K562 (cell line): ENCODE measurements around the gene PFKP. TPM values are rescaled to one million over a fixed set of nuclear protein-coding genes. Genes with fewer than 3 reads are reported as not detected.

Experiments used
- BACH1 ChIP-seq: fragments of 200-800 bp; sonication (Bioruptor generic); IDR thresholded peaks from 2 replicates; pipeline ENCODE4 v1.6.1; 2016; ENCODE audit warnings: missing genetic modification characterization, missing compliant biosample characterization
- DPF2 ChIP-seq: fragments of 450-650 bp; IDR thresholded peaks from 2 replicates; pipeline ENCODE4 v1.6.1; 2016
- FOS ChIP-seq: IDR thresholded peaks from 3 replicates; pipeline ENCODE4 v1.6.1; 2011; ENCODE audit not compliant: insufficient read length; ENCODE audit errors: extremely low read depth
- GTF2E2 ChIP-seq: fragments of 200-800 bp; sonication (Bioruptor generic); IDR thresholded peaks from 2 replicates; pipeline ENCODE4 v1.6.1; 2016; ENCODE audit warnings: missing genetic modification characterization, missing compliant biosample characterization
- KAT7 ChIP-seq: sonication (generic); formaldehyde crosslinking; IDR thresholded peaks from 2 replicates; pipeline ENCODE4 v1.8.0; 2022; ENCODE audit warnings: missing genetic modification reagents, mild to moderate bottlenecking, borderline replicate concordance
- L3MBTL2 ChIP-seq: fragments of 450-650 bp; IDR thresholded peaks from 2 replicates; pipeline ENCODE4 v1.6.1; 2016; ENCODE audit warnings: mild to moderate bottlenecking, moderate library complexity
- NBN ChIP-seq: fragments of 450-650 bp; IDR thresholded peaks from 2 replicates; pipeline ENCODE4 v1.6.1; 2016; ENCODE audit warnings: low read depth, mild to moderate bottlenecking
- NRF1 ChIP-seq, 2 experiments: fragments of 450-650 bp; IDR thresholded peaks in 1 of 2; conservative IDR thresholded peaks in 1 of 2; 2 replicates each; pipeline ENCODE4 v1.6.1; 2014; ENCODE audit warnings: mild to moderate bottlenecking in 2 of 2
- PHF21A ChIP-seq: fragments of 450-650 bp; IDR thresholded peaks from 2 replicates; pipeline ENCODE4 v1.6.1; 2017; ENCODE audit warnings: low read depth, borderline replicate concordance
- SAFB ChIP-seq: fragments of 200-400 bp; formaldehyde crosslinking; IDR thresholded peaks from 2 replicates; pipeline ENCODE4 v1.6.1; 2017; ENCODE audit warnings: low read depth, low read length, borderline replicate concordance
- TAF1 ChIP-seq: IDR thresholded peaks from 2 replicates; pipeline ENCODE4 v1.6.1; 2011; ENCODE audit warnings: mild to moderate bottlenecking, low read length, moderate library complexity; ENCODE audit not compliant: insufficient read depth, control insufficient read depth, severe bottlenecking; ENCODE audit errors: extremely low read depth
- ZKSCAN3 ChIP-seq: fragments of 250-450 bp; sonication (Bioruptor Pico); IDR thresholded peaks from 2 replicates; pipeline ENCODE4 v1.4.0; 2020
- ZNF551 ChIP-seq: fragments of 250-450 bp; sonication (Bioruptor Pico); IDR thresholded peaks from 2 replicates; pipeline ENCODE4 v1.5.0; 2021; ENCODE audit warnings: mild to moderate bottlenecking, moderate library complexity
- polyA plus RNA-seq, 8 experiments: library from polyadenylated mRNA; depleted of rRNA in 4 of 8; stranded (reverse) in 5 of 8; unstranded in 3 of 8; fragments of >200 nt; fragmentation: Nextera tagmentation in 2 of 8; fragmentation: Illumina TruSeq in 1 of 8; extraction: Ambion mirVana in 2 of 8; extraction: Trizol in 1 of 8; gene quantifications; 2 replicates each; pipeline versions ENCODE4 v1.2.1 to v1.2.3, GENCODE V29; 2011 to 2014; ENCODE audit warnings: inconsistent platforms in 1 of 8, missing spikeins in 1 of 8
- total RNA-seq, 7 experiments: library from RNA; depleted of rRNA in 6 of 7; stranded (reverse); fragments of >200 nt in 6 of 7; fragmentation: Illumina TruSeq in 2 of 7; extraction: Trizol in 2 of 7; gene quantifications; 2 replicates each; pipeline versions ENCODE4 v1.2.1 to v1.2.3, GENCODE V29; 2011 to 2021; ENCODE audit warnings: low replicate concordance in 1 of 7
- TF ChIP-seq, protein P1 (sequence below), 3 experiments: IDR thresholded peaks in 2 of 3; conservative IDR thresholded peaks in 1 of 3; 2 replicates each; pipeline ENCODE4 v1.5.1; 2011 to 2012; ENCODE audit warnings: low read length in 3 of 3, mild to moderate bottlenecking in 3 of 3, control low read depth in 2 of 3, improper control_type of control experiment in 1 of 3, inconsistent platforms in 1 of 3, low read depth in 1 of 3, mixed read lengths in 1 of 3, moderate library complexity in 1 of 3; ENCODE audit not compliant: insufficient read depth in 2 of 3
- TF ChIP-seq, protein P2 (sequence below): fragments of 450-650 bp; formaldehyde crosslinking; IDR thresholded peaks from 2 replicates; pipeline ENCODE4 v1.4.0; 2020; ENCODE audit warnings: mild to moderate bottlenecking, moderate library complexity
- TF ChIP-seq, protein P3 (sequence below): sonication (generic); formaldehyde crosslinking; IDR thresholded peaks from 2 replicates; pipeline ENCODE4 v1.8.0; 2022; ENCODE audit warnings: missing genetic modification reagents, mild to moderate bottlenecking, moderate library complexity, borderline replicate concordance
- TF ChIP-seq, protein P4 (sequence below): IDR thresholded peaks from 2 replicates; pipeline ENCODE4 v1.6.1; 2011; ENCODE audit warnings: borderline replicate concordance, low read depth, mild to moderate bottlenecking, moderate library complexity, low read length; ENCODE audit not compliant: insufficient read depth, poor library complexity, severe bottlenecking

PFKP gene
- total and polyA plus RNA-seq, 9 of the 15 experiments (the other 6 are each of a cell fraction or from before 2014, with no cell fraction given), result 23.5 to 116 (median 62.1) TPM

DNA sequence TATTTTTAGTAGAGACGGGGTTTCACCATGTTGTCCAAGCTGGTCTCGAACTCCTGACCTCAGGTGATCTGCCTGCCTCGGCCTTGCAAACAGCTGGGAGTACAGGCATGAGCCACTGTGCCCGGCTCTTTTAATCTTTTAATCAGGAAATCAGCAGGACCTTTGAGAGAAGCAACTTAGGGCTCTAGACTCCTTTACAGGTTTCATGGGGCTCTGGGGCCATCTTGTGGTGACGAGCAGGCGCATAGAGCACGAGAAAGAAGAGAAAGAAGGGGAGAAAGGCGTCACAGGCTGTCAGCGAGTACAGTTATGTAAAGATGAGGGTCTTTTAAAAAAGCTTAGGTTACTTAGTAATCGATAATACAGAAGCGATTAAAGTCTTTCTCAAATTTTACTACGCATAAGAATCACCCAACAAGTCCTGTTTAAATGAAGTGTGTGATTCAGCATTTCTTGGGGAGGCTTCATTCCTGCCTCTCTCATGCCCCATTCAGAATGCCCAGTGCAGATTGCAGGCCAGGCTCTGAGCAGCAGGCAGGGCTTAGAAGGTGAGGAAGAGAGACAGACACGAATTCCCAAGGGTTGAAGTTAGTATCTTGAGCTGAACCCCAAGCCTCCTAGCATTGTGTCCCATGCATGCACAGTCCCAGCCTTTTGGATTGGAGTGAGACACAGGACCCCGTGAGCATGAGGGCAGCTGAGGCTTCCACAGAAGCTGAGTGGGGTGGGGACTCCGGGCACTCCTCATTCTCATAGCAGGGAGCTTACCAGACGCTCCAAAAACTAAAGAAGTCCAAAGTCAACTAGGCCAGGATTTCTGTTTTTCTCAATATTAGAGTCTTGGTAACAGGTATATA lies 23.6 kb upstream of the PFKP start (continued):
- TF ChIP-seq, protein P1, sequence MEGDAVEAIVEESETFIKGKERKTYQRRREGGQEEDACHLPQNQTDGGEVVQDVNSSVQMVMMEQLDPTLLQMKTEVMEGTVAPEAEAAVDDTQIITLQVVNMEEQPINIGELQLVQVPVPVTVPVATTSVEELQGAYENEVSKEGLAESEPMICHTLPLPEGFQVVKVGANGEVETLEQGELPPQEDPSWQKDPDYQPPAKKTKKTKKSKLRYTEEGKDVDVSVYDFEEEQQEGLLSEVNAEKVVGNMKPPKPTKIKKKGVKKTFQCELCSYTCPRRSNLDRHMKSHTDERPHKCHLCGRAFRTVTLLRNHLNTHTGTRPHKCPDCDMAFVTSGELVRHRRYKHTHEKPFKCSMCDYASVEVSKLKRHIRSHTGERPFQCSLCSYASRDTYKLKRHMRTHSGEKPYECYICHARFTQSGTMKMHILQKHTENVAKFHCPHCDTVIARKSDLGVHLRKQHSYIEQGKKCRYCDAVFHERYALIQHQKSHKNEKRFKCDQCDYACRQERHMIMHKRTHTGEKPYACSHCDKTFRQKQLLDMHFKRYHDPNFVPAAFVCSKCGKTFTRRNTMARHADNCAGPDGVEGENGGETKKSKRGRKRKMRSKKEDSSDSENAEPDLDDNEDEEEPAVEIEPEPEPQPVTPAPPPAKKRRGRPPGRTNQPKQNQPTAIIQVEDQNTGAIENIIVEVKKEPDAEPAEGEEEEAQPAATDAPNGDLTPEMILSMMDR (IDR thresholded peaks at IDR 0.05 in 2 of 3, conservative IDR thresholded peaks at IDR 0.05 in 1 of 3; ENCODE audit: insufficient read depth in 2 of 3, low read depth in 1 of 3, low read length in 3 of 3), result peak; percentile 83 to 94 (median 84)
- TF ChIP-seq KAT7 (CRISPR knock-in tag) (no peak), FOS (no peak), DPF2 (0 out of 2 replicates have a peak, but pooled peaks have one; percentile 25), SAFB (no peak), PHF21A (no peak), TAF1 (no peak), ZNF551 (CRISPR knock-in tag) (no peak), GTF2E2 (tag) (no peak), NBN (no peak), L3MBTL2 (0 out of 2 replicates have a peak, but pooled peaks have one; percentile 28), NRF1 (conservative IDR thresholded peaks at IDR 0.05 in 1 of 2, IDR thresholded peaks at IDR 0.05 in 1 of 2) (0 out of 4 replicates have a peak, but pooled peaks of 1 of the 2 experiments have one; percentile 15), ZKSCAN3 (CRISPR knock-in tag) (no peak), BACH1 (tag) (0 out of 2 replicates have a peak, but pooled peaks have one; percentile 33)
- TF ChIP-seq, protein P2, sequence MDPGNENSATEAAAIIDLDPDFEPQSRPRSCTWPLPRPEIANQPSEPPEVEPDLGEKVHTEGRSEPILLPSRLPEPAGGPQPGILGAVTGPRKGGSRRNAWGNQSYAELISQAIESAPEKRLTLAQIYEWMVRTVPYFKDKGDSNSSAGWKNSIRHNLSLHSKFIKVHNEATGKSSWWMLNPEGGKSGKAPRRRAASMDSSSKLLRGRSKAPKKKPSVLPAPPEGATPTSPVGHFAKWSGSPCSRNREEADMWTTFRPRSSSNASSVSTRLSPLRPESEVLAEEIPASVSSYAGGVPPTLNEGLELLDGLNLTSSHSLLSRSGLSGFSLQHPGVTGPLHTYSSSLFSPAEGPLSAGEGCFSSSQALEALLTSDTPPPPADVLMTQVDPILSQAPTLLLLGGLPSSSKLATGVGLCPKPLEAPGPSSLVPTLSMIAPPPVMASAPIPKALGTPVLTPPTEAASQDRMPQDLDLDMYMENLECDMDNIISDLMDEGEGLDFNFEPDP (CRISPR knock-in tag), result no peak
- TF ChIP-seq, protein P3, sequence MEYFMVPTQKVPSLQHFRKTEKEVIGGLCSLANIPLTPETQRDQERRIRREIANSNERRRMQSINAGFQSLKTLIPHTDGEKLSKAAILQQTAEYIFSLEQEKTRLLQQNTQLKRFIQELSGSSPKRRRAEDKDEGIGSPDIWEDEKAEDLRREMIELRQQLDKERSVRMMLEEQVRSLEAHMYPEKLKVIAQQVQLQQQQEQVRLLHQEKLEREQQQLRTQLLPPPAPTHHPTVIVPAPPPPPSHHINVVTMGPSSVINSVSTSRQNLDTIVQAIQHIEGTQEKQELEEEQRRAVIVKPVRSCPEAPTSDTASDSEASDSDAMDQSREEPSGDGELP, result peak; percentile 69; the same call in 1 of the 2 replicates
- TF ChIP-seq, protein P4, sequence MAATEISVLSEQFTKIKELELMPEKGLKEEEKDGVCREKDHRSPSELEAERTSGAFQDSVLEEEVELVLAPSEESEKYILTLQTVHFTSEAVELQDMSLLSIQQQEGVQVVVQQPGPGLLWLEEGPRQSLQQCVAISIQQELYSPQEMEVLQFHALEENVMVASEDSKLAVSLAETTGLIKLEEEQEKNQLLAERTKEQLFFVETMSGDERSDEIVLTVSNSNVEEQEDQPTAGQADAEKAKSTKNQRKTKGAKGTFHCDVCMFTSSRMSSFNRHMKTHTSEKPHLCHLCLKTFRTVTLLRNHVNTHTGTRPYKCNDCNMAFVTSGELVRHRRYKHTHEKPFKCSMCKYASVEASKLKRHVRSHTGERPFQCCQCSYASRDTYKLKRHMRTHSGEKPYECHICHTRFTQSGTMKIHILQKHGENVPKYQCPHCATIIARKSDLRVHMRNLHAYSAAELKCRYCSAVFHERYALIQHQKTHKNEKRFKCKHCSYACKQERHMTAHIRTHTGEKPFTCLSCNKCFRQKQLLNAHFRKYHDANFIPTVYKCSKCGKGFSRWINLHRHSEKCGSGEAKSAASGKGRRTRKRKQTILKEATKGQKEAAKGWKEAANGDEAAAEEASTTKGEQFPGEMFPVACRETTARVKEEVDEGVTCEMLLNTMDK, result peak; percentile 26
